ENCODE results near the gene USP24. TPM values are rescaled to one million over a fixed set of nuclear protein-coding genes. Genes with fewer than 3 reads are reported as not detected.

USP24 gene
- total RNA-seq, 1 donor from 2014 or later: 37.7 TPM

DNA sequence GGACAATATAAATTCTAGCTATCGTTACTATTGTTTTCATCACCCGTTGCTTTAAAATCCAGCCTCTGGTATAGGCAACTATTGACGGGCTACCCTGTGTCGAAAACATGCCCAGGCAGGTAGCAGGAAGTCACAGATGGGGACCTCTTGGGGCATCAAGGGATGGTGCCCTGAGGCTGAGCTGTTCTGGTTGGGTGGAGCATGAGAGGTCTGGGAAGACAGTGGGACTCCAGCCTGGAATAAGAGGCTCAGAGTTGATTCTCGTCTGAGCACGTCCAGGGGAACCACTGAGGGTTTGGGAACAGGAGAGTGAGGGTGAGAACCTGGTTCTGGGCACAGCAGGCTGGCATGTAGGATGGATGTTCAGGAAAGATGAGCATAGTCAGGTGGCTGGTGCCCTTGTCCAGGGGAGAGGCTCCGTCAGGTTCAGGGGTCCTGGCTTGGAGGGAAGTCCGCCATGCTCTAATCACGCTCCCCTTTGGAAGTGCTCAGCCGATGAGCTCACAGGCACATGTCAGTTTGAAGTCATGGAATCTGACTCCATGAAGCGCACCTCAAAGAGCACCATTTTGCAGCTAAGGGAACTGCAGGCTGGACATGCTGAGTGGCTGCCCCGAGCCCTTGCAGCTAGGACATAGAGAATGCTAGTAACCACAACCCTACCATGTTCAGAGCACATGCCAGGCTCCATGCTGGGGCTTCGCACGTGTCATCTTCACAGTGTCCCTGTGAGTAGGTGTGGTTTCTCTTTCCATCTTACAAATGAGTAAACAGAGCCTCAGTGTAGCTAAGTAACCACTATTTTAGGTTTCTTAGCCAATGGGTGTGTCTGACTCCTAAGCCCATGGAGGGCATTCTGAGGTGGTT lies 154.8 kb downstream of the USP24 start:
- no peak overlapping the region for H3K4me3 Mint-ChIP-seq (ENCODE audit: unreplicated experiment)
- H3K36me3 Mint-ChIP-seq (ENCODE audit: low read depth, unreplicated experiment): peaks cover 3% of the 10 kb centered on the region
- no peaks in the 10 kb centered on the region for H3K4me1 Mint-ChIP-seq (ENCODE audit: unreplicated experiment)
- no peak for DNase-seq (ENCODE audit: low spot score)
- peaks cover 10% of the 10 kb centered on the region for H3K27me3 Mint-ChIP-seq (ENCODE audit: unreplicated experiment)
- TF ChIP-seq, protein P1, sequence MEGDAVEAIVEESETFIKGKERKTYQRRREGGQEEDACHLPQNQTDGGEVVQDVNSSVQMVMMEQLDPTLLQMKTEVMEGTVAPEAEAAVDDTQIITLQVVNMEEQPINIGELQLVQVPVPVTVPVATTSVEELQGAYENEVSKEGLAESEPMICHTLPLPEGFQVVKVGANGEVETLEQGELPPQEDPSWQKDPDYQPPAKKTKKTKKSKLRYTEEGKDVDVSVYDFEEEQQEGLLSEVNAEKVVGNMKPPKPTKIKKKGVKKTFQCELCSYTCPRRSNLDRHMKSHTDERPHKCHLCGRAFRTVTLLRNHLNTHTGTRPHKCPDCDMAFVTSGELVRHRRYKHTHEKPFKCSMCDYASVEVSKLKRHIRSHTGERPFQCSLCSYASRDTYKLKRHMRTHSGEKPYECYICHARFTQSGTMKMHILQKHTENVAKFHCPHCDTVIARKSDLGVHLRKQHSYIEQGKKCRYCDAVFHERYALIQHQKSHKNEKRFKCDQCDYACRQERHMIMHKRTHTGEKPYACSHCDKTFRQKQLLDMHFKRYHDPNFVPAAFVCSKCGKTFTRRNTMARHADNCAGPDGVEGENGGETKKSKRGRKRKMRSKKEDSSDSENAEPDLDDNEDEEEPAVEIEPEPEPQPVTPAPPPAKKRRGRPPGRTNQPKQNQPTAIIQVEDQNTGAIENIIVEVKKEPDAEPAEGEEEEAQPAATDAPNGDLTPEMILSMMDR (IDR thresholded peaks at IDR 0.05; ENCODE audit: unreplicated experiment): no peak
- no peaks in the 10 kb centered on the region for H3K9me3 Mint-ChIP-seq (ENCODE audit: unreplicated experiment)
- no peak overlapping the region for H3K27ac Mint-ChIP-seq (ENCODE audit: unreplicated experiment)

DNA sequence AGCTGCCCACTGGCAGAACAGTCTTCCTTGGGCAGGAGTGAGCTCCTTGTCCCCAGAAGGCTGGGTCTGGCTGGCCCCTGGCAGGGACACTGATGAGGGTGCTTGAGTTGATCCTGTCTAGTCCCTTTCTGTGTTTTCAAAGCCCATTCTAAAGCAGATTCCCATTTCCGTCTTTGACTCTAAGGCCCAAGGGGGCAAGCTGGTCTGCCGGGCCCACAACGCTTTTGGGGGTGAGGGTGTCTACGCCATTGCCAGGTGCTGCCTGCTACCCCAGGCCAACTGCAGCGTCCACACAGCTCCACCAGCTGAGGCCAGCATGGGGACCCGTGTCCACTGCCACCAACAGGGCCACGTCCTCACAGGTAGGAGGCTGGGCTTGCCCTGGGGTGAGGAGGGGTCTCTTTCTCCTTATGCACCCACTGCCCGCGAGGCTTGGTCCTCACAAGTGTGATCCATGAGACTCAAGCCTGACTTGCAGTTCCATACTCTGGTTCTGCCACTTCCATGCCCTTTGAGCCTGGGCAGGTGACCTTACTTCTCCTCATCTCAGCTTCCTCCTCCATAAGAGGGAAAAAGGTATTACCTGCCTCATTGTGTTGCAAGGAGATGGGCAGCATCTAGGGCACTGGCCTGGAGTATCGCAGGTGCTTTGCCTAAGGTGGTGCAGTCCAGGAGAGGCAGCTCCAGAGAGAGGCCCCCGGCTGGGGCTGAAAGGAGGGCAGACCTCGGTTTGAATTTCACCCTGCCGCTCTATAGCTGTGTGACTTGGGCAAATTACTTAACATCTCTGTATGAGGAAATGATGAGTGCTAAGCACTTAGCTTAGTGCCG lies 155.6 kb downstream of the USP24 start:
- H3K9me3 Mint-ChIP-seq (ENCODE audit: unreplicated experiment): no peaks in the 10 kb centered on the region
- no peak for DNase-seq (ENCODE audit: low spot score)
- TF ChIP-seq, protein P1 (IDR thresholded peaks at IDR 0.05; ENCODE audit: unreplicated experiment): no peak
- peaks cover 11% of the 10 kb centered on the region for H3K27me3 Mint-ChIP-seq (ENCODE audit: unreplicated experiment)
- H3K4me3 Mint-ChIP-seq (ENCODE audit: unreplicated experiment): no peak overlapping the region
- H3K4me1 Mint-ChIP-seq (ENCODE audit: unreplicated experiment): no peaks in the 10 kb centered on the region
- no peak overlapping the region for H3K27ac Mint-ChIP-seq (ENCODE audit: unreplicated experiment)
- H3K36me3 Mint-ChIP-seq (ENCODE audit: low read depth, unreplicated experiment): peaks cover 3% of the 10 kb centered on the region

DNA sequence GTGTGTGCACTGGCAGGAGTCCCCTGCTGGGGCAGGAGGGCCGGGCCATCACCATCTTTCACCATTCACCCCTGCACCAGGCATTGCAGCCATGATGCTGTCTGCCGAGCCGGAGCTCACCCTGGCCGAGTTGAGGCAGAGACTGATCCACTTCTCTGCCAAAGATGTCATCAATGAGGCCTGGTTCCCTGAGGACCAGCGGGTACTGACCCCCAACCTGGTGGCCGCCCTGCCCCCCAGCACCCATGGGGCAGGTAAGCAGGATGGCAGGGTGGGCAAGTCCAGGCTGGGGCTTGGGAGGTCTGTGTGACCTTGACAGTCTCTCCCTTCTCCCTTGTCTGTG lies 157.2 kb downstream of the USP24 start:
- no peaks in the 10 kb centered on the region for H3K9me3 Mint-ChIP-seq (ENCODE audit: unreplicated experiment)
- TF ChIP-seq, protein P1 (IDR thresholded peaks at IDR 0.05; ENCODE audit: unreplicated experiment): no peak
- no peak overlapping the region for H3K27ac Mint-ChIP-seq (ENCODE audit: unreplicated experiment)
- H3K4me3 Mint-ChIP-seq (ENCODE audit: unreplicated experiment): no peak overlapping the region
- peaks cover 3% of the 10 kb centered on the region for H3K36me3 Mint-ChIP-seq (ENCODE audit: low read depth, unreplicated experiment)
- no peak for DNase-seq (ENCODE audit: low spot score)
- peaks cover 11% of the 10 kb centered on the region for H3K27me3 Mint-ChIP-seq (ENCODE audit: unreplicated experiment)
- H3K4me1 Mint-ChIP-seq (ENCODE audit: unreplicated experiment): no peaks in the 10 kb centered on the region

DNA sequence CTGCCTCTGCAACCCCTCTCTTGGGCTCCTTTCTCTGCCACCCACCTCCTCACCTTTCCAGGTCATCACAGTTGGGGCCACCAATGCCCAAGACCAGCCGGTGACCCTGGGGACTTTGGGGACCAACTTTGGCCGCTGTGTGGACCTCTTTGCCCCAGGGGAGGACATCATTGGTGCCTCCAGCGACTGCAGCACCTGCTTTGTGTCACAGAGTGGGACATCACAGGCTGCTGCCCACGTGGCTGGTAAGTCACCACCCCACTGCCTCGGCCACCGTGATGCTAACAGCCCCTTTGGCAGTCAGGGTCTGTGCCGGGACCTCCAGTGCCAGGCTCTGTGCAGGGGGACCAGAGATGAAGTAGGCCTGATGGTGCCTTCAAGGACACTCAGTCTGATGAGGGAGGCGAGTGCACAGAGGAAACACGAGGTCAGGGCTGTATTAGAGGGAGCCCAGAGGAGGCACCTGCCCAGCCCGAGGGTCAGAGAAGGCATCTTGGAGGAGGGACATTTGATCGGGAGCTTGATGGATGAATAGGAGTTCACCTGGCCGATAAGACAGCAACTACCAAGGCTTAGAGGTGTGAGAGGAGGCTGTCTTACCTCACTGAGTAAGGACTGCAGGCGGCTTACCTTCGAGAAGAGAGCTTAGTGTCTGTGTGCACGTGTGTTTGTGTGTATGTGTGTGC lies 157.8 kb downstream of the USP24 start:
- no peaks in the 10 kb centered on the region for H3K4me1 Mint-ChIP-seq (ENCODE audit: unreplicated experiment)
- TF ChIP-seq, protein P1 (IDR thresholded peaks at IDR 0.05; ENCODE audit: unreplicated experiment): no peak
- peaks cover 3% of the 10 kb centered on the region for H3K36me3 Mint-ChIP-seq (ENCODE audit: low read depth, unreplicated experiment)
- peaks cover 11% of the 10 kb centered on the region for H3K27me3 Mint-ChIP-seq (ENCODE audit: unreplicated experiment)
- no peak for DNase-seq (ENCODE audit: low spot score)
- H3K27ac Mint-ChIP-seq (ENCODE audit: unreplicated experiment): no peak overlapping the region
- no peak overlapping the region for H3K4me3 Mint-ChIP-seq (ENCODE audit: unreplicated experiment)
- no peaks in the 10 kb centered on the region for H3K9me3 Mint-ChIP-seq (ENCODE audit: unreplicated experiment)

All from endothelial cell (in vitro differentiated cells).